ENCODE data around the gene SRRT.

The SRRT gene

DNA sequence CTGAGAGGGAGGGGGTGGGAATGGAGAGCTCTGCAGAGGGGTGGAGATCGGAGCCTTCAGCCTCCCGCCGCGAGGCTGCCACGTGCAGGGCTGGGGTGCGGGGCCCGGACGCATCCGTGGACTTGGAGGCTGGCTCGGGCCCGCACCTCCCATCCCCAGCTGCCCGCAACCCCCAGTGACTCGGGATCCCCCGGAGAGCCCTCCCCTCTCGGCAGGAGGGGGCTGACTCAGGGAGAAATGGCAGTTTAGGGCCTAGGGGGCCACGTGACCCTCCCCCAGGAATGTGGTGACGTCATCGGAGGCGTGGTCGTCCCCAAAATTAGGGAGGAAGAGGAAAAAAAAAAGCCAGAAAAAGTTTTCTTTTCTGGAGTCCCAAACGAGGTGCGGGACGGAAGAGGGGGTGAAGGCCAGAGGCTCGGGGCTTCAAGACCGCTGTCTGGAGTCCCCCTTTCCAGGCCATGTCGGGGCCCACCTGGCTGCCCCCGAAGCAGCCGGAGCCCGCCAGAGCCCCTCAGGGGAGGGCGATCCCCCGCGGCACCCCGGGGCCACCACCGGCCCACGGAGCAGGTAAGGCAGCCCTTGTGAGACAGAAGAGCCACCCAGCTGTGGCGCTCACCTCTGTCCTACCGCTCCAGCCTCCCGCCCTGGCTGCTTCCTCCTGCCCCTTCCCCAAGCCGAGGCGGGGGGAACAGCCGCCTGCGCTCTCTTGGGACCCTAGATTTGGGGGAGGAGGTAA lies 7.7 kb upstream of the SRRT start, which contains the start of gene TRIP6 (continued):
- TF ChIP-seq, protein P1, sequence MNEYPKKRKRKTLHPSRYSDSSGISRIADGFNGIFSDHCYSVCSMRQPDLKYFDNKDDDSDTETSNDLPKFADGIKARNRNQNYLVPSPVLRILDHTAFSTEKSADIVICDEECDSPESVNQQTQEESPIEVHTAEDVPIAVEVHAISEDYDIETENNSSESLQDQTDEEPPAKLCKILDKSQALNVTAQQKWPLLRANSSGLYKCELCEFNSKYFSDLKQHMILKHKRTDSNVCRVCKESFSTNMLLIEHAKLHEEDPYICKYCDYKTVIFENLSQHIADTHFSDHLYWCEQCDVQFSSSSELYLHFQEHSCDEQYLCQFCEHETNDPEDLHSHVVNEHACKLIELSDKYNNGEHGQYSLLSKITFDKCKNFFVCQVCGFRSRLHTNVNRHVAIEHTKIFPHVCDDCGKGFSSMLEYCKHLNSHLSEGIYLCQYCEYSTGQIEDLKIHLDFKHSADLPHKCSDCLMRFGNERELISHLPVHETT (tag by site-specific recombination; IDR thresholded peaks at IDR 0.05) = peak; percentile 86
- TF ChIP-seq, protein P2, sequence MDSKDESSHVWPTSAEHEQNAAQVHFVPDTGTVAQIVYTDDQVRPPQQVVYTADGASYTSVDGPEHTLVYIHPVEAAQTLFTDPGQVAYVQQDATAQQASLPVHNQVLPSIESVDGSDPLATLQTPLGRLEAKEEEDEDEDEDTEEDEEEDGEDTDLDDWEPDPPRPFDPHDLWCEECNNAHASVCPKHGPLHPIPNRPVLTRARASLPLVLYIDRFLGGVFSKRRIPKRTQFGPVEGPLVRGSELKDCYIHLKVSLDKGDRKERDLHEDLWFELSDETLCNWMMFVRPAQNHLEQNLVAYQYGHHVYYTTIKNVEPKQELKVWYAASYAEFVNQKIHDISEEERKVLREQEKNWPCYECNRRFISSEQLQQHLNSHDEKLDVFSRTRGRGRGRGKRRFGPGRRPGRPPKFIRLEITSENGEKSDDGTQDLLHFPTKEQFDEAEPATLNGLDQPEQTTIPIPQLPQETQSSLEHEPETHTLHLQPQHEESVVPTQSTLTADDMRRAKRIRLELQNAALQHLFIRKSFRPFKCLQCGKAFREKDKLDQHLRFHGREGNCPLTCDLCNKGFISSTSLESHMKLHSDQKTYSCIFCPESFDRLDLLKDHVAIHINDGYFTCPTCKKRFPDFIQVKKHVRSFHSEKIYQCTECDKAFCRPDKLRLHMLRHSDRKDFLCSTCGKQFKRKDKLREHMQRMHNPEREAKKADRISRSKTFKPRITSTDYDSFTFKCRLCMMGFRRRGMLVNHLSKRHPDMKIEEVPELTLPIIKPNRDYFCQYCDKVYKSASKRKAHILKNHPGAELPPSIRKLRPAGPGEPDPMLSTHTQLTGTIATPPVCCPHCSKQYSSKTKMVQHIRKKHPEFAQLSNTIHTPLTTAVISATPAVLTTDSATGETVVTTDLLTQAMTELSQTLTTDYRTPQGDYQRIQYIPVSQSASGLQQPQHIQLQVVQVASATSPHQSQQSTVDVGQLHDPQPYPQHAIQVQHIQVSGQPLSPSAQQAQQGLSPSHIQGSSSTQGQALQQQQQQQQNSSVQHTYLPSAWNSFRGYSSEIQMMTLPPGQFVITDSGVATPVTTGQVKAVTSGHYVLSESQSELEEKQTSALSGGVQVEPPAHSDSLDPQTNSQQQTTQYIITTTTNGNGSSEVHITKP (tag by site-specific recombination; IDR thresholded peaks at IDR 0.05) = peak; percentile 84
- TF ChIP-seq ZNF623 (tag by site-specific recombination; IDR thresholded peaks at IDR 0.05) (0 out of 2 replicates have a peak, but pooled peaks have one; percentile 22), ZNF629 (tag by site-specific recombination; IDR thresholded peaks at IDR 0.05) (peak; percentile 95), ZFP69B (tag by site-specific recombination; IDR thresholded peaks at IDR 0.05) (peak; percentile 88), ZNF404 (tag by site-specific recombination; IDR thresholded peaks at IDR 0.05) (no peak), ZNF837 (tag by site-specific recombination; IDR thresholded peaks at IDR 0.05) (no peak), ZNF138 (tag by site-specific recombination; IDR thresholded peaks at IDR 0.05; ENCODE audit: borderline replicate concordance) (no peak), ZFP37 (tag by site-specific recombination; IDR thresholded peaks at IDR 0.05) (no peak), ZNF174 (tag by site-specific recombination; IDR thresholded peaks at IDR 0.05) (no peak), ZNF2 (tag by site-specific recombination; IDR thresholded peaks at IDR 0.05) (peak; percentile 61; the same call in 1 of the 2 replicates), ZNF76 (tag by site-specific recombination; IDR thresholded peaks at IDR 0.05; ENCODE audit: borderline replicate concordance, low read depth) (peak; percentile 65; the same call in 1 of the 2 replicates), ZNF366 (tag by site-specific recombination; conservative IDR thresholded peaks at IDR 0.05) (peak; percentile 85), ZBTB17 (tag by site-specific recombination; IDR thresholded peaks at IDR 0.05) (peak; percentile 66), ZNF341 (tag by site-specific recombination; IDR thresholded peaks at IDR 0.05; ENCODE audit: low read depth) (peak; percentile 84), ZNF600 (tag by site-specific recombination; IDR thresholded peaks at IDR 0.05) (0 out of 2 replicates have a peak, but pooled peaks have one; percentile 7), ZNF133 (tag by site-specific recombination; IDR thresholded peaks at IDR 0.05) (no peak), ZNF433 (tag by site-specific recombination; IDR thresholded peaks at IDR 0.05; ENCODE audit: low read depth) (no peak), ZNF132 (tag by site-specific recombination; IDR thresholded peaks at IDR 0.05; ENCODE audit: borderline replicate concordance) (no peak)
- TF ChIP-seq, protein P3, sequence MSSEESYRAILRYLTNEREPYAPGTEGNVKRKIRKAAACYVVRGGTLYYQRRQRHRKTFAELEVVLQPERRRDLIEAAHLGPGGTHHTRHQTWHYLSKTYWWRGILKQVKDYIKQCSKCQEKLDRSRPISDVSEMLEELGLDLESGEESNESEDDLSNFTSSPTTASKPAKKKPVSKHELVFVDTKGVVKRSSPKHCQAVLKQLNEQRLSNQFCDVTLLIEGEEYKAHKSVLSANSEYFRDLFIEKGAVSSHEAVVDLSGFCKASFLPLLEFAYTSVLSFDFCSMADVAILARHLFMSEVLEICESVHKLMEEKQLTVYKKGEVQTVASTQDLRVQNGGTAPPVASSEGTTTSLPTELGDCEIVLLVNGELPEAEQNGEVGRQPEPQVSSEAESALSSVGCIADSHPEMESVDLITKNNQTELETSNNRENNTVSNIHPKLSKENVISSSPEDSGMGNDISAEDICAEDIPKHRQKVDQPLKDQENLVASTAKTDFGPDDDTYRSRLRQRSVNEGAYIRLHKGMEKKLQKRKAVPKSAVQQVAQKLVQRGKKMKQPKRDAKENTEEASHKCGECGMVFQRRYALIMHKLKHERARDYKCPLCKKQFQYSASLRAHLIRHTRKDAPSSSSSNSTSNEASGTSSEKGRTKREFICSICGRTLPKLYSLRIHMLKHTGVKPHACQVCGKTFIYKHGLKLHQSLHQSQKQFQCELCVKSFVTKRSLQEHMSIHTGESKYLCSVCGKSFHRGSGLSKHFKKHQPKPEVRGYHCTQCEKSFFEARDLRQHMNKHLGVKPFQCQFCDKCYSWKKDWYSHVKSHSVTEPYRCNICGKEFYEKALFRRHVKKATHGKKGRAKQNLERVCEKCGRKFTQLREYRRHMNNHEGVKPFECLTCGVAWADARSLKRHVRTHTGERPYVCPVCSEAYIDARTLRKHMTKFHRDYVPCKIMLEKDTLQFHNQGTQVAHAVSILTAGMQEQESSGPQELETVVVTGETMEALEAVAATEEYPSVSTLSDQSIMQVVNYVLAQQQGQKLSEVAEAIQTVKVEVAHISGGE (tag by site-specific recombination; conservative IDR thresholded peaks at IDR 0.05; ENCODE audit: low read depth) = no peak; the same call in 1 of the 2 replicates
- TF ChIP-seq, protein P4, sequence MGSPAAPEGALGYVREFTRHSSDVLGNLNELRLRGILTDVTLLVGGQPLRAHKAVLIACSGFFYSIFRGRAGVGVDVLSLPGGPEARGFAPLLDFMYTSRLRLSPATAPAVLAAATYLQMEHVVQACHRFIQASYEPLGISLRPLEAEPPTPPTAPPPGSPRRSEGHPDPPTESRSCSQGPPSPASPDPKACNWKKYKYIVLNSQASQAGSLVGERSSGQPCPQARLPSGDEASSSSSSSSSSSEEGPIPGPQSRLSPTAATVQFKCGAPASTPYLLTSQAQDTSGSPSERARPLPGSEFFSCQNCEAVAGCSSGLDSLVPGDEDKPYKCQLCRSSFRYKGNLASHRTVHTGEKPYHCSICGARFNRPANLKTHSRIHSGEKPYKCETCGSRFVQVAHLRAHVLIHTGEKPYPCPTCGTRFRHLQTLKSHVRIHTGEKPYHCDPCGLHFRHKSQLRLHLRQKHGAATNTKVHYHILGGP (tag by site-specific recombination; IDR thresholded peaks at IDR 0.05) = no peak
- TF ChIP-seq, protein P5, sequence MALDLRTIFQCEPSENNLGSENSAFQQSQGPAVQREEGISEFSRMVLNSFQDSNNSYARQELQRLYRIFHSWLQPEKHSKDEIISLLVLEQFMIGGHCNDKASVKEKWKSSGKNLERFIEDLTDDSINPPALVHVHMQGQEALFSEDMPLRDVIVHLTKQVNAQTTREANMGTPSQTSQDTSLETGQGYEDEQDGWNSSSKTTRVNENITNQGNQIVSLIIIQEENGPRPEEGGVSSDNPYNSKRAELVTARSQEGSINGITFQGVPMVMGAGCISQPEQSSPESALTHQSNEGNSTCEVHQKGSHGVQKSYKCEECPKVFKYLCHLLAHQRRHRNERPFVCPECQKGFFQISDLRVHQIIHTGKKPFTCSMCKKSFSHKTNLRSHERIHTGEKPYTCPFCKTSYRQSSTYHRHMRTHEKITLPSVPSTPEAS (tag by site-specific recombination; IDR thresholded peaks at IDR 0.05) = peak; percentile 48; the same call in 1 of the 2 replicates
- TF ChIP-seq, protein P6, sequence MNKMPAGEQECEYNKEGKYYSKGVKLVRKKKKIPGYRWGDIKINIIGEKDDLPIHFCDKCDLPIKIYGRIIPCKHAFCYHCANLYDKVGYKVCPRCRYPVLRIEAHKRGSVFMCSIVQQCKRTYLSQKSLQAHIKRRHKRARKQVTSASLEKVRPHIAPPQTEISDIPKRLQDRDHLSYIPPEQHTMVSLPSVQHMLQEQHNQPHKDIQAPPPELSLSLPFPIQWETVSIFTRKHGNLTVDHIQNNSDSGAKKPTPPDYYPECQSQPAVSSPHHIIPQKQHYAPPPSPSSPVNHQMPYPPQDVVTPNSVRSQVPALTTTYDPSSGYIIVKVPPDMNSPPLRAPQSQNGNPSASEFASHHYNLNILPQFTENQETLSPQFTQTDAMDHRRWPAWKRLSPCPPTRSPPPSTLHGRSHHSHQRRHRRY (tag by site-specific recombination; IDR thresholded peaks at IDR 0.05) = no peak
- TF ChIP-seq, protein P7, sequence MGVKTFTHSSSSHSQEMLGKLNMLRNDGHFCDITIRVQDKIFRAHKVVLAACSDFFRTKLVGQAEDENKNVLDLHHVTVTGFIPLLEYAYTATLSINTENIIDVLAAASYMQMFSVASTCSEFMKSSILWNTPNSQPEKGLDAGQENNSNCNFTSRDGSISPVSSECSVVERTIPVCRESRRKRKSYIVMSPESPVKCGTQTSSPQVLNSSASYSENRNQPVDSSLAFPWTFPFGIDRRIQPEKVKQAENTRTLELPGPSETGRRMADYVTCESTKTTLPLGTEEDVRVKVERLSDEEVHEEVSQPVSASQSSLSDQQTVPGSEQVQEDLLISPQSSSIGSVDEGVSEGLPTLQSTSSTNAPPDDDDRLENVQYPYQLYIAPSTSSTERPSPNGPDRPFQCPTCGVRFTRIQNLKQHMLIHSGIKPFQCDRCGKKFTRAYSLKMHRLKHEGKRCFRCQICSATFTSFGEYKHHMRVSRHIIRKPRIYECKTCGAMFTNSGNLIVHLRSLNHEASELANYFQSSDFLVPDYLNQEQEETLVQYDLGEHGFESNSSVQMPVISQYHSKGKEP (tag by site-specific recombination; IDR thresholded peaks at IDR 0.05) = no peak; the same call in 1 of the 2 replicates

Measured in HEK293 (cell line).